Osteoblast (primary cell): ENCODE data around the gene SASH3. TPM values are rescaled to one million over a fixed set of nuclear protein-coding genes. Genes with fewer than 3 reads are reported as not detected.

Experiments
- DNase-seq: peaks from one replicate; pipeline ENCODE4 v3.0.0; 2011; ENCODE audit warnings: low spot score, mixed read lengths; ENCODE audit not compliant: insufficient read length; ENCODE audit errors: missing footprints
- H2AFZ ChIP-seq: 2 replicates; pipeline ENCODE4 v1.6.0; 2011; ENCODE audit warnings: mild to moderate bottlenecking, low read length
- H3K27ac ChIP-seq: 2 replicates; pipeline ENCODE4 v1.5.1; 2011; ENCODE audit warnings: mild to moderate bottlenecking, low read depth, low read length, moderate library complexity
- H3K27me3 ChIP-seq: 2 replicates; pipeline ENCODE4 v1.6.0; 2012; ENCODE audit warnings: mild to moderate bottlenecking, control low read depth, inconsistent platforms, low read length, moderate library complexity; ENCODE audit not compliant: insufficient read depth
- H3K36me3 ChIP-seq: 2 replicates; pipeline ENCODE4 v1.5.1; 2011; ENCODE audit warnings: mild to moderate bottlenecking, low read length, control low read depth, moderate library complexity; ENCODE audit not compliant: insufficient read depth
- H3K4me1 ChIP-seq: 2 replicates; pipeline ENCODE4 v1.5.1; 2011; ENCODE audit warnings: mild to moderate bottlenecking, low read length, control low read depth, moderate library complexity; ENCODE audit not compliant: insufficient read depth
- H3K4me2 ChIP-seq: 2 replicates; pipeline ENCODE4 v1.6.0; 2011; ENCODE audit warnings: mild to moderate bottlenecking, low read length; ENCODE audit not compliant: insufficient read depth
- H3K4me3 ChIP-seq: fragments of 200-600 bp; sonication (generic); 3 replicates; pipeline ENCODE4 v1.5.1; 2012; ENCODE audit warnings: mild to moderate bottlenecking, low read length, inconsistent platforms; ENCODE audit not compliant: insufficient read depth
- H3K79me2 ChIP-seq: 2 replicates; pipeline ENCODE4 v1.6.0; 2012; ENCODE audit warnings: mild to moderate bottlenecking, low read length, control low read depth, inconsistent platforms; ENCODE audit not compliant: insufficient read depth
- H3K9me3 ChIP-seq: 2 replicates; pipeline ENCODE4 v1.5.1; 2011; ENCODE audit warnings: low read depth, low read length, control low read depth
- H4K20me1 ChIP-seq: 2 replicates; pipeline ENCODE4 v1.6.0; 2012; ENCODE audit warnings: mild to moderate bottlenecking, low read length, control low read depth; ENCODE audit not compliant: insufficient read depth
- CTCF ChIP-seq: IDR thresholded peaks from 2 replicates; pipeline ENCODE4 v1.5.1; 2011; ENCODE audit warnings: mild to moderate bottlenecking, low read depth, low read length, moderate library complexity; ENCODE audit errors: extremely low read depth
- total RNA-seq: library from RNA; depleted of rRNA; stranded (reverse); fragments of >200 nt; gene quantifications from 2 replicates; pipeline ENCODE4 v1.2.3, GENCODE V29; 2012

Gene SASH3
- total RNA-seq, 1 donor: not detected

GRCh38 chrX:129797251-129797906, 17.6 kb downstream of the SASH3 start:
- no peak for TF ChIP-seq CTCF
- peak; percentile 52 for DNase-seq
- no peak overlapping the region for H2AFZ ChIP-seq
- no peaks in the 10 kb centered on the region for H3K4me1 ChIP-seq
- H3K4me2 ChIP-seq: no peak overlapping the region
- no peaks in the 10 kb centered on the region for H3K9me3 ChIP-seq
- no peaks in the 10 kb centered on the region for H4K20me1 ChIP-seq
- H3K27ac ChIP-seq: no peak overlapping the region
- no peaks in the 10 kb centered on the region for H3K36me3 ChIP-seq
- H3K79me2 ChIP-seq: no peaks in the 10 kb centered on the region
- H3K27me3 ChIP-seq: no peaks in the 10 kb centered on the region
- H3K4me3 ChIP-seq: no peak overlapping the region

GRCh38 chrX:129798456-129798855, 18.7 kb downstream of the SASH3 start:
- no peak for TF ChIP-seq CTCF
- Histone ChIP-seq H3K79me2 (no peaks in the 10 kb centered on the region), H3K4me1 (no peaks in the 10 kb centered on the region), H3K27me3 (no peaks in the 10 kb centered on the region), H2AFZ (no peak overlapping the region), H3K4me2 (no peak overlapping the region), H3K27ac (no peak overlapping the region), H3K4me3 (no peak overlapping the region), H3K9me3 (no peaks in the 10 kb centered on the region), H4K20me1 (no peaks in the 10 kb centered on the region), H3K36me3 (no peaks in the 10 kb centered on the region)
- DNase-seq: peak; percentile 74

- Histone ChIP-seq H3K27ac (no peak overlapping the region), H3K4me1 (no peaks in the 10 kb centered on the region), H4K20me1 (no peaks in the 10 kb centered on the region), H3K79me2 (no peaks in the 10 kb centered on the region), H2AFZ (no peak overlapping the region), H3K27me3 (no peaks in the 10 kb centered on the region), H3K36me3 (no peaks in the 10 kb centered on the region), H3K9me3 (no peaks in the 10 kb centered on the region), H3K4me3 (no peak overlapping the region), H3K4me2 (no peak overlapping the region)
- DNase-seq: peak; percentile 54
- TF ChIP-seq CTCF: no peak
Observed at GRCh38 chrX:129798888-129799287, 19.1 kb downstream of the SASH3 start.

- Histone ChIP-seq H4K20me1 (no peaks in the 10 kb centered on the region), H3K79me2 (no peaks in the 10 kb centered on the region), H2AFZ (no peak overlapping the region), H3K4me3 (no peak overlapping the region), H3K36me3 (peaks cover 4% of the 10 kb centered on the region), H3K4me2 (no peak overlapping the region), H3K4me1 (no peaks in the 10 kb centered on the region), H3K27ac (no peak overlapping the region), H3K9me3 (no peaks in the 10 kb centered on the region), H3K27me3 (no peaks in the 10 kb centered on the region)
- no peak for TF ChIP-seq CTCF
- DNase-seq: no peak
Observed at GRCh38 chrX:129800186-129800585, 20.4 kb downstream of the SASH3 start.
